H1 (cell line): ENCODE results near the gene PGPEP1. TPM values are rescaled to one million over a fixed set of nuclear protein-coding genes. Genes with fewer than 3 reads are reported as not detected.

Experiments
- ASH2L ChIP-seq: fragments of 200-600, 300-600 bp; sonication (generic); IDR thresholded peaks from one replicate; pipeline ENCODE4 v1.7.1; 2017; ENCODE audit warnings: low read length
- CHD7 ChIP-seq: fragments of 300-600 bp; sonication (generic); IDR thresholded peaks from 2 replicates; pipeline ENCODE4 v1.7.1; 2012; ENCODE audit warnings: low read length, moderate library complexity, mild to moderate bottlenecking, inconsistent platforms; ENCODE audit not compliant: insufficient replicate concordance
- JUND ChIP-seq: IDR thresholded peaks from 2 replicates; pipeline ENCODE4 v1.6.1; 2011; ENCODE audit warnings: mild to moderate bottlenecking, improper control_type of control experiment, low read length
- KDM1A ChIP-seq: fragments of 200-600, 300-600 bp; sonication (generic); IDR thresholded peaks from 2 replicates; pipeline ENCODE4 v1.7.1; 2016; ENCODE audit warnings: mild to moderate bottlenecking, low read length, borderline replicate concordance
- NRF1 ChIP-seq: IDR thresholded peaks from 2 replicates; pipeline ENCODE4 v1.6.1; 2011; ENCODE audit warnings: mild to moderate bottlenecking, low read depth, low read length, improper control_type of control experiment
- POLR2A ChIP-seq, 2 experiments: IDR thresholded peaks; 1 replicate in 1 of 2; 2 replicates in 1 of 2; pipeline ENCODE4 v1.6.1; 2011; ENCODE audit warnings: low read depth in 2 of 2, low read length in 2 of 2, mild to moderate bottlenecking in 2 of 2; ENCODE audit errors: control extremely low read depth in 1 of 2
- POLR2AphosphoS5 ChIP-seq: IDR thresholded peaks from 2 replicates; pipeline ENCODE4 v1.6.1; 2011; ENCODE audit warnings: low read depth, low read length
- SP1 ChIP-seq: IDR thresholded peaks from 2 replicates; pipeline ENCODE4 v1.6.1; 2011; ENCODE audit warnings: low read depth, low read length
- SRF ChIP-seq: IDR thresholded peaks from 2 replicates; pipeline ENCODE4 v1.6.1; 2011; ENCODE audit warnings: mild to moderate bottlenecking, low read depth, low read length, moderate library complexity
- TAF1 ChIP-seq: IDR thresholded peaks from 2 replicates; pipeline ENCODE4 v1.6.1; 2011; ENCODE audit warnings: mild to moderate bottlenecking, low read depth, low read length
- TAF7 ChIP-seq: optimal IDR thresholded peaks from 2 replicates; pipeline ENCODE3; 2011; ENCODE audit warnings: low read depth, mild to moderate bottlenecking, inconsistent platforms, low read length, moderate library complexity, borderline replicate concordance
- YY1 ChIP-seq: IDR thresholded peaks from 2 replicates; pipeline ENCODE4 v1.6.1; 2011; ENCODE audit warnings: low read depth, mild to moderate bottlenecking, low read length
- polyA plus RNA-seq, 7 experiments: library from polyadenylated mRNA; depleted of rRNA in 3 of 7; stranded (reverse) in 5 of 7; unstranded in 2 of 7; fragments of >200 nt in 5 of 7; fragments of 200-250 nt in 2 of 7; gene quantifications; 1 replicate in 5 of 7; 2 replicates in 1 of 7; 4 replicates in 1 of 7; pipeline versions ENCODE4 v1.2.1 to v1.2.3, GENCODE V29; 2011 to 2013; ENCODE audit warnings: missing spikeins in 2 of 7, mixed read lengths in 2 of 7
- total RNA-seq: library from RNA; stranded (reverse); fragmentation: NEBNext Ultra II Directional; extraction: Animal tissue kit (Norgen Biotek cat#: 25700); gene quantifications from 2 replicates; pipeline ENCODE4 v1.2.1, GENCODE V29; 2021

PGPEP1 gene
- total and polyA plus RNA-seq, 2 of the 8 experiments (the other 6 are each of a cell fraction or from before 2014, with no cell fraction given): 17.0 to 33.4 TPM

DNA sequence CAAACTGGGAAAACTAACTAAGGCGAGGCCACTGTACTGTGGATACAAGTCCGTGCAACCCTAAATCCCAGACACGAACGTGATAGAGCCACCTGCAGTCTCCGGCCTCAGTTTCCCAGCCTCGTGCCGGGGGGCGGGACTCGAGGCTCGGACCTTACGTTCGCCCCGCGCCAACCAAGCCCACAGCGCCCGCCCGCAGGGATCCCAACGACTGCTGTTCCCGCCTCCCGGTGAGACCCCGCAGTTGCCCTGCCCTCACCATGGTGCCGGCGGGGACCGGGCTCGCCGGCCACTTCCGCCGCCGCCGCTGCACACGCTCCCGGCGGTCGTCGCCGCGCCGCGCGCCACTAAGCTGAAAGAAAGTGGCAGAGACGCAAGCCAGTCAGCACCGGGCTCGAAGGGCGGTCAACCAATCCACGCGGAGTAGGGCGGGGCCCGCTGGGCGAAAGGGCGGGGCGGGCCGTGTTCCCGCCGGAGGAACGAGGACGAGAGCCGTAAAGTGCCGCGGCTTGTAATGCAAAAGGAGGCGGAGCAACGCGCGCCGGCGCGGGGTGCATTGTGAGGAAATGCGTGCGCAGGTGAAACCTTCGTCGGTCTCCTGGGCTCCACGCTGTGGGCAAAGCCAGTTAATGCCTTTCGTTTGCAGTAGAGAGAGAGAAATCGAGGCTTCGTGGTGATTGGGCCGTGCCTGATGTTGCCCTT is 17.5 kb upstream of the PGPEP1 start, which contains the start of gene LSM4 (continued):
- no peak for TF ChIP-seq CHD7
- peak; percentile 77 for TF ChIP-seq TAF1
- peak; percentile 94 for TF ChIP-seq SP1
- TF ChIP-seq JUND: no peak
- TF ChIP-seq POLR2AphosphoS5: peak; percentile 76
- TF ChIP-seq KDM1A: no peak
- no peak for TF ChIP-seq ASH2L
- peak; percentile 78 for TF ChIP-seq NRF1
- peak; percentile 79 to 84 for TF ChIP-seq POLR2A (IDR thresholded peaks at IDR 0.05; ENCODE audit: control extremely low read depth in 1 of 2, low read depth in 2 of 2, low read length in 2 of 2)
- no peak for TF ChIP-seq SRF
- TF ChIP-seq YY1: peak; percentile 50; the same call in 1 of the 2 replicates
- TF ChIP-seq TAF7: peak; percentile 71
